ENCODE measurements around the gene MYL11.

GRCh38 chr16:30367349-30368009 lies 7.1 kb upstream of the MYL11 start:
- TF ChIP-seq CTCF (IDR thresholded peaks at IDR 0.05; ENCODE audit: insufficient read depth, low read length, poor library complexity, severe bottlenecking) (no peak), EZH2phosphoT487 (conservative IDR thresholded peaks at IDR 0.05; ENCODE audit: low read length) (no peak)
